Erythroblast (primary cell): Measurements from ENCODE around the gene DNAI2.
A peak's percentile ranks its signal among the peaks of the same experiment; 100 is the strongest.

ENCODE experiments used
- DNase-seq, 2 experiments: peaks; one replicate each; lab custom pipeline; 2025; lab: John Stamatoyannopoulos, UW
- GATA1 ChIP-seq: IDR thresholded peaks from 2 replicates; pipeline ENCODE4 v1.6.1; 2011; ENCODE audit warnings: low read depth, mild to moderate bottlenecking, control low read depth, low read length, moderate library complexity
- POLR2A ChIP-seq: IDR thresholded peaks from 2 replicates; pipeline ENCODE4 v1.6.1; 2011; ENCODE audit warnings: mild to moderate bottlenecking, low read length

The DNAI2 gene

GRCh38 chr17:74251569-74251968, 22.5 kb upstream of the DNAI2 start:
- TF ChIP-seq POLR2A (no peak), GATA1 (no peak)
- no peak for DNase-seq

- DNase-seq = peak in 1 of 2 experiments; percentile 15
These were observed 21.8 kb upstream of the DNAI2 start for GRCh38 chr17:74252211-74252610.

GRCh38 chr17:74253036-74253435, 21.0 kb upstream of the DNAI2 start:
- TF ChIP-seq POLR2A (no peak), GATA1 (no peak)
- DNase-seq = no peak

More at GRCh38 chr17:74252211-74252610, 21.8 kb upstream of the DNAI2 start:
- TF ChIP-seq GATA1 (no peak), POLR2A (no peak)

- no peak for DNase-seq
- TF ChIP-seq GATA1 (no peak), POLR2A (no peak)
These were observed 16.7 kb upstream of the DNAI2 start for GRCh38 chr17:74257311-74257710.

GRCh38 chr17:74259667-74260524, 14.1 kb upstream of the DNAI2 start:
- TF ChIP-seq GATA1 = no peak
- TF ChIP-seq POLR2A = no peak
- DNase-seq = no peak

- no peak for DNase-seq
These were observed 13.5 kb upstream of the DNAI2 start for GRCh38 chr17:74260525-74260850.

GRCh38 chr17:74262601-74263000, 11.4 kb upstream of the DNAI2 start:
- TF ChIP-seq GATA1 (no peak), POLR2A (no peak)
- no peak for DNase-seq

More at GRCh38 chr17:74260525-74260850, 13.5 kb upstream of the DNAI2 start:
- TF ChIP-seq POLR2A = no peak
- TF ChIP-seq GATA1 = no peak

- peak; percentile 16 to 20 for DNase-seq
These were observed 7.0 kb upstream of the DNAI2 start for GRCh38 chr17:74267054-74267453.

GRCh38 chr17:74267579-74267978, 6.5 kb upstream of the DNAI2 start:
- no peak for DNase-seq
- no peak for TF ChIP-seq GATA1
- no peak for TF ChIP-seq POLR2A

GRCh38 chr17:74267987-74268499, 6.0 kb upstream of the DNAI2 start:
- DNase-seq = no peak
- TF ChIP-seq POLR2A (no peak), GATA1 (no peak)

GRCh38 chr17:74268558-74268957, 5.5 kb upstream of the DNAI2 start:
- TF ChIP-seq POLR2A = no peak
- TF ChIP-seq GATA1 = no peak
- DNase-seq = no peak

- TF ChIP-seq GATA1 (no peak), POLR2A (no peak)
- peak; percentile 25 to 36 for DNase-seq
These were observed 3.7 kb upstream of the DNAI2 start for GRCh38 chr17:74270333-74270732.

- TF ChIP-seq GATA1 (no peak), POLR2A (no peak)
- peak; percentile 27 to 36 for DNase-seq
These were observed 2.8 kb upstream of the DNAI2 start for GRCh38 chr17:74271281-74271680.

- no peak for DNase-seq
These were observed 2.0 kb upstream of the DNAI2 start for GRCh38 chr17:74271901-74272561.

GRCh38 chr17:74272731-74273201, 1.3 kb upstream of the DNAI2 start:
- DNase-seq = peak in 1 of 2 experiments; percentile 19
- TF ChIP-seq GATA1 = no peak
- no peak for TF ChIP-seq POLR2A

More at GRCh38 chr17:74271901-74272561, 2.0 kb upstream of the DNAI2 start:
- TF ChIP-seq GATA1 (no peak), POLR2A (no peak)
